Hepatocyte (in vitro differentiated cells): ENCODE results near the gene ROR1. TPM values are rescaled to one million over a fixed set of nuclear protein-coding genes. Genes with fewer than 3 reads are reported as not detected.

Experiments used
- DNase-seq: peaks from one replicate; pipeline ENCODE4 v3.0.0-alpha.2; 2016; ENCODE audit warnings: low spot score
- H2AFZ ChIP-seq: fragments of 200-600 bp; sonication (generic); 2 replicates; pipeline ENCODE4 v1.6.0; 2016; ENCODE audit warnings: antibody characterized with exemption, mild to moderate bottlenecking
- H3K27ac ChIP-seq: fragments of 200-600 bp; sonication (generic); 2 replicates; pipeline ENCODE4 v1.5.1; 2016; ENCODE audit warnings: mild to moderate bottlenecking
- H3K27me3 ChIP-seq: fragments of 200-600 bp; sonication (generic); 2 replicates; pipeline ENCODE4 v1.6.1; 2016
- H3K36me3 ChIP-seq: fragments of 200-600 bp; sonication (generic); replicated peaks from 2 replicates; pipeline ENCODE4 v1.5.1; 2016; ENCODE audit warnings: low read depth; ENCODE audit not compliant: insufficient read depth
- H3K4me1 ChIP-seq: fragments of 200-600 bp; sonication (generic); 2 replicates; pipeline ENCODE4 v1.5.1; 2016; ENCODE audit warnings: mild to moderate bottlenecking, moderate library complexity; ENCODE audit not compliant: insufficient read depth
- H3K4me2 ChIP-seq: fragments of 200-600 bp; sonication (generic); 2 replicates; pipeline ENCODE4 v1.6.0; 2016
- H3K4me3 ChIP-seq: fragments of 200-600 bp; sonication (generic); 2 replicates; pipeline ENCODE4 v1.5.1; 2016; ENCODE audit warnings: mild to moderate bottlenecking
- H3K79me2 ChIP-seq: fragments of 200-600 bp; sonication (generic); 2 replicates; pipeline ENCODE4 v1.6.0; 2017; ENCODE audit warnings: mild to moderate bottlenecking
- H3K9me2 ChIP-seq: fragments of 200-600 bp; sonication (generic); replicated peaks from 2 replicates; pipeline ENCODE4 v1.6.0; 2017; ENCODE audit warnings: mild to moderate bottlenecking; ENCODE audit not compliant: insufficient read depth
- H3K9me3 ChIP-seq: fragments of 200-600 bp; sonication (generic); 2 replicates; pipeline ENCODE4 v1.5.1; 2016; ENCODE audit warnings: low read depth, mild to moderate bottlenecking
- H4K20me1 ChIP-seq: fragments of 200-600 bp; sonication (generic); 2 replicates; pipeline ENCODE4 v1.6.0; 2016; ENCODE audit warnings: mild to moderate bottlenecking; ENCODE audit not compliant: insufficient read depth, poor library complexity, severe bottlenecking
- CTCF ChIP-seq: fragments of 200-600 bp; sonication (generic); IDR thresholded peaks from 2 replicates; pipeline ENCODE4 v1.5.1; 2016; ENCODE audit warnings: antibody characterized with exemption, mild to moderate bottlenecking; ENCODE audit not compliant: poor library complexity
- EZH2 ChIP-seq: fragments of 200-600 bp; sonication (generic); IDR thresholded peaks from 2 replicates; pipeline ENCODE4 v1.6.1; 2016; ENCODE audit warnings: antibody characterized with exemption, mild to moderate bottlenecking, borderline replicate concordance
- EZH2phosphoT487 ChIP-seq: fragments of 200-600 bp; sonication (generic); IDR thresholded peaks from one replicate; pipeline ENCODE4 v1.6.1; 2018; ENCODE audit warnings: antibody characterized with exemption, mild to moderate bottlenecking, low read depth, moderate library complexity; ENCODE audit not compliant: unreplicated experiment, severe bottlenecking
- WGBS: methylation state at CpG from one replicate; pipeline ENCODE4 v1.1.6; 2016; ENCODE audit warnings: low lambda C conversion rate; ENCODE audit errors: missing lambda C conversion rate; 5-methylcytosine and 5-hydroxymethylcytosine counted together
- polyA plus RNA-seq: library from polyadenylated mRNA; unstranded; fragments of >200 nt; fragmentation: Nextera tagmentation; extraction: Ambion mirVana; gene quantifications from 2 replicates; pipeline ENCODE4 v1.2.1, GENCODE V29; 2016
- total RNA-seq: library from RNA; depleted of rRNA; stranded (reverse); fragments of >200 nt; gene quantifications from 2 replicates; pipeline ENCODE4 v1.2.3, GENCODE V29; 2014

The ROR1 gene
- total and polyA plus RNA-seq, 2 experiments from 2014 or later: 16.4 to 27.7 TPM

DNA sequence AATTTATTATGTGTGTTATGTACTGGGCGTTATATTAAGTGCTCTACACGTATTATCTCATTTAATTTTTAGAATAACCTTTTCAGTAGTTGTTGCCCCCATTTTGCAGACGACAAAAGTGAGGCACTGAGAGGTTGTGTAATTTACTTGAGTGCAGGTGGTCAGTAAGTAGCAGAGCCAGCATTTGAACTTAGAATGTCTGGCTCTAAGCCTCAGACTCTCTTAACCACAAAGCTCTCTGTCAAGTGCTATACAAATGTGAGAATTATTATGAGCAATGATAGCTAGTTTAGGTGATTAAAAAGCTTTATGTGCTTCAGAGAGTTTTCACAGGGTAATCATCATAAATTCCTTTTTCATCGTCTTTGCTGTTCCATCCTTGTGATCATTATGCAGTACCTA lies 333.3 kb downstream of the ROR1 start:
- H3K36me3 ChIP-seq: no peaks in the 10 kb centered on the region
- H3K9me2 ChIP-seq: no peaks in the 10 kb centered on the region
- H2AFZ ChIP-seq: no peak overlapping the region
- no peaks in the 10 kb centered on the region for H3K9me3 ChIP-seq
- H3K4me3 ChIP-seq: no peak overlapping the region
- H3K4me2 ChIP-seq: no peak overlapping the region
- H3K27ac ChIP-seq: no peak overlapping the region
- no peaks in the 10 kb centered on the region for H3K4me1 ChIP-seq
- peaks cover 3% of the 10 kb centered on the region for H3K79me2 ChIP-seq
- TF ChIP-seq EZH2phosphoT487: no peak
- no peak for TF ChIP-seq EZH2
- no peak for TF ChIP-seq CTCF
- 85% methylated on average over 4 of the region's 4 CpGs for WGBS
- H3K27me3 ChIP-seq: no peaks in the 10 kb centered on the region
- DNase-seq: no peak
- H4K20me1 ChIP-seq: no peaks in the 10 kb centered on the region

GRCh38 chr1:64107632-64108031 lies 333.8 kb downstream of the ROR1 start:
- H3K27ac ChIP-seq: no peak overlapping the region
- WGBS: 81% methylated on average over 2 of the region's 2 CpGs
- no peaks in the 10 kb centered on the region for H3K27me3 ChIP-seq

GRCh38 chr1:64110924-64111777 lies 337.3 kb downstream of the ROR1 start:
- Histone ChIP-seq H4K20me1 (no peaks in the 10 kb centered on the region), H3K9me2 (no peaks in the 10 kb centered on the region), H3K4me2 (no peak overlapping the region), H3K4me1 (no peaks in the 10 kb centered on the region), H3K4me3 (no peak overlapping the region), H3K27ac (no peak overlapping the region), H3K9me3 (no peaks in the 10 kb centered on the region), H3K36me3 (no peaks in the 10 kb centered on the region), H3K27me3 (no peaks in the 10 kb centered on the region), H3K79me2 (peaks cover 3% of the 10 kb centered on the region), H2AFZ (no peak overlapping the region)
- WGBS: 58% methylated on average over 6 of the region's 6 CpGs
- no peak for DNase-seq
- TF ChIP-seq EZH2 (no peak), CTCF (no peak), EZH2phosphoT487 (no peak)

More at GRCh38 chr1:64107632-64108031, 333.8 kb downstream of the ROR1 start:
- Histone ChIP-seq H3K36me3 (no peaks in the 10 kb centered on the region), H3K79me2 (peaks cover 3% of the 10 kb centered on the region), H4K20me1 (no peaks in the 10 kb centered on the region), H2AFZ (no peak overlapping the region), H3K4me3 (no peak overlapping the region), H3K4me2 (no peak overlapping the region), H3K9me3 (no peaks in the 10 kb centered on the region), H3K9me2 (no peaks in the 10 kb centered on the region), H3K4me1 (no peaks in the 10 kb centered on the region)
- TF ChIP-seq EZH2phosphoT487: no peak
- TF ChIP-seq EZH2: no peak
- no peak for TF ChIP-seq CTCF
- DNase-seq: no peak
